GM12801 (cell line): ENCODE data around the gene ZNF497.

Experiments used
- TF ChIP-seq, protein P1 (sequence below): IDR thresholded peaks from one replicate; pipeline ENCODE4 v1.5.1; 2011; ENCODE audit warnings: control low read depth; ENCODE audit not compliant: insufficient read length; ENCODE audit errors: extremely low read depth

The ZNF497 gene

DNA sequence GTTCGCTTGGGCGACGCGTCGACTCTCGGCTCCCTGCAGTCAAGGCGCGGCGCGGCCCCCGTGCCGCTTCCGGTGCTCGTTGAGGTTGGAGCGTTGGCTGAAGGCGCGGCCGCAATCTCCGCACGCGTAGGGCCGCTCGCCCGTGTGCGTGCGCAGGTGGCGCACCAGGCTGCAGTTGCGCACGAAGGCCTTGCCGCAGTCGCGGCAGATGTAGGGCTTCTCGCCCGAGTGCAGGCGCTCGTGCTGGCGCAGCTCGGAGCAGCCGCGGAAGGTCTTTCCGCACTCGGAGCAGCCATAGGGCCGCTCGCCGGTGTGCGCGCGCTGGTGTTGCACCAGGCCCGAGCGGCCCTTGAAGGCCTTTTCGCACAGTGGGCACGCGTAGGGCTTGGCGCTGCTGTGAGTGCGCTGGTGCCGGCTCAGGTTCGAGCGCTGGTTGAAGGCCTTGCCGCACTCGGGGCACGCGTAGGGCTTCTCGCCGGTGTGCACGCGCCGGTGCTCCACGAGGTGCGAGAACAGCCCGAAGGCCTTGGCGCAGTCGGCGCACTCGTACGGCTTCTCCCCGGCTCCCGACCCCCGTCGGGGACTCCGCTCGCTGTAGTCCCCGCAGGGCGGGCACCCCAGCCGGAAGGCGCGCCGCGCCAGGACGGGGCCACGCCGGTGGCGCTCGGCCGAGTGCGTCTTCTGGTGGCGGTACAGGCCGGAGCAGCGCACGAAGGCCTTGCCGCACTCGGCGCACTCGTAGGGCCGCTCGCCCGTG lies 5.3 kb upstream of the ZNF497 start:
- TF ChIP-seq, protein P1, sequence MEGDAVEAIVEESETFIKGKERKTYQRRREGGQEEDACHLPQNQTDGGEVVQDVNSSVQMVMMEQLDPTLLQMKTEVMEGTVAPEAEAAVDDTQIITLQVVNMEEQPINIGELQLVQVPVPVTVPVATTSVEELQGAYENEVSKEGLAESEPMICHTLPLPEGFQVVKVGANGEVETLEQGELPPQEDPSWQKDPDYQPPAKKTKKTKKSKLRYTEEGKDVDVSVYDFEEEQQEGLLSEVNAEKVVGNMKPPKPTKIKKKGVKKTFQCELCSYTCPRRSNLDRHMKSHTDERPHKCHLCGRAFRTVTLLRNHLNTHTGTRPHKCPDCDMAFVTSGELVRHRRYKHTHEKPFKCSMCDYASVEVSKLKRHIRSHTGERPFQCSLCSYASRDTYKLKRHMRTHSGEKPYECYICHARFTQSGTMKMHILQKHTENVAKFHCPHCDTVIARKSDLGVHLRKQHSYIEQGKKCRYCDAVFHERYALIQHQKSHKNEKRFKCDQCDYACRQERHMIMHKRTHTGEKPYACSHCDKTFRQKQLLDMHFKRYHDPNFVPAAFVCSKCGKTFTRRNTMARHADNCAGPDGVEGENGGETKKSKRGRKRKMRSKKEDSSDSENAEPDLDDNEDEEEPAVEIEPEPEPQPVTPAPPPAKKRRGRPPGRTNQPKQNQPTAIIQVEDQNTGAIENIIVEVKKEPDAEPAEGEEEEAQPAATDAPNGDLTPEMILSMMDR: no peak

- TF ChIP-seq, protein P1: no peak
Observed at GRCh38 chr19:58366585-58367430, 4.3 kb upstream of the ZNF497 start.

- TF ChIP-seq, protein P1: no peak
Observed at GRCh38 chr19:58364146-58364545, 1.6 kb upstream of the ZNF497 start.

- TF ChIP-seq, protein P1: no peak
Observed at GRCh38 chr19:58361900-58362271, 665 bp downstream of the ZNF497 start.

DNA sequence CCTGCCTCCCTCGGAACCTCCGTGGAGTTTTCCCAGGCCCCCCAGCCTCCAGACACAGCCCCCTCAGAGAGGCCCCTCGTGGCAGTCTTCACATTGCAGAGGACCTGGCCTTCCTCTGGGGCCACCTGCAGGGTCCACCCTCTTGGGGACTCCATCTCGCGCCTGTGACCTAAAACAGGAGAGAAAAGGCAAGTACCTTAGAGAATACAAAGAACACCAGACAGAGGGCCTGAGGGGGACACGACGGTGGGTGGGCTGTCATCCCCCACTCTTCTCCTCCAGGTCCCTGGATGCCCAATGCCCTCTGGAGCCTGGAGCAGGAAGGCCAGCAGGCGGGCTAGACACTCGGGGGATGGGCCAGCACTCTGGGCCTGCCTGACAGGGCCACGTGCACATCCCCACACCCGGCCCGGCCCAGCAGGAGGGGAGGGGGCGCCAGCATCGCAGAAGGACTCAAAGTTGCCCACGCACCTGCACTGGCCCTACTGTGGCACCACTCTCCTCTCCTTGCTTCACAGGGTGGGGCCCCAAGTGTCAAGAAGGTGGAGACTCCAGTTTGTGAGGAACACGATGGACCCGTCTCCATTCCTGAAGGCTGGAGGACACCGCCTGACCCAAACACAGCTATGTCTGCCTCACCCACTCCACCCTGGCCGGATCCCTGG lies 4.9 kb downstream of the ZNF497 start:
- TF ChIP-seq, protein P1: no peak

- TF ChIP-seq, protein P1: no peak
Observed at GRCh38 chr19:58356766-58357480, 5.6 kb downstream of the ZNF497 start.
